ENCODE data around the gene SLCO3A1.

The SLCO3A1 gene

GRCh38 chr15:91860498-91860897, 7.0 kb downstream of the SLCO3A1 start:
- DNase-seq (ENCODE audit: low read depth in 2 of 2, low spot score in 1 of 2), result no peak

GRCh38 chr15:91861223-91861622, 7.7 kb downstream of the SLCO3A1 start:
- DNase-seq (ENCODE audit: low read depth in 2 of 2, low spot score in 1 of 2), result no peak

- no peak for DNase-seq (ENCODE audit: low read depth in 2 of 2, low spot score in 1 of 2)
Observed at GRCh38 chr15:91862891-91863504, 9.5 kb downstream of the SLCO3A1 start.

DNA sequence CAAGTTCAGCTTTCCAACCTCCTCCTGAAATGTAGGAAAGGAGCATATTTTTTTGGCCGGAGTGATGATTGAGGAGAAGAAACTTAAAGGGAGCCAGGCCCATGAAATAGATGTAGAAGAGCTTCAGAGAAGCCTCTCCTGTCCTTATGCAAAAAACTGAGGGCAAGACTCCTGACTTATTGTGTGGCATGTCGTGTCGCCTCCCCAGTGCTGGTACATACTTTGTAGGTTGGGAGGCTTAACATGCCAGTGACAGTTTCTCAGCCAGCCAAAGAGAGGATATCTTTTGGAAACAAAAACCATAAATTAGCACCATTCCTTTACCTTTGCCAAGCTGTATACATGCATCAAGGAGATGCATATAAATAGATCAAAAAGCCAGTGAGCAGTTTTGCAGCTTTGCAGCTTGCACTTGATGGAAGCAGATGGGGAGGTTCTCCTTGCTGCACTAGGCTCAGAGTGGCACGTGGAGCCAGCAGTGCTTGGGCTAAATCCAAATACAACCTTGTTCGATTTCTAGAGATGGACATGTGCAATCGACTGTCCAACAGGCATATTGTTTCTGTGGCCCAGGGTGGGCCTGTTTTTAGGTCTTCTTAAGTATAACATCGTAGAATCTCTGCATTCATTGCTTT, 10.2 kb downstream of the SLCO3A1 start:
- no peak for DNase-seq (ENCODE audit: low read depth in 2 of 2, low spot score in 1 of 2)

- no peak for DNase-seq (ENCODE audit: low read depth in 2 of 2, low spot score in 1 of 2)
Observed at GRCh38 chr15:91864664-91865063, 11.2 kb downstream of the SLCO3A1 start.

- no peak for DNase-seq (ENCODE audit: low read depth in 2 of 2, low spot score in 1 of 2)
Observed at GRCh38 chr15:91865486-91865885, 12.0 kb downstream of the SLCO3A1 start.

DNA sequence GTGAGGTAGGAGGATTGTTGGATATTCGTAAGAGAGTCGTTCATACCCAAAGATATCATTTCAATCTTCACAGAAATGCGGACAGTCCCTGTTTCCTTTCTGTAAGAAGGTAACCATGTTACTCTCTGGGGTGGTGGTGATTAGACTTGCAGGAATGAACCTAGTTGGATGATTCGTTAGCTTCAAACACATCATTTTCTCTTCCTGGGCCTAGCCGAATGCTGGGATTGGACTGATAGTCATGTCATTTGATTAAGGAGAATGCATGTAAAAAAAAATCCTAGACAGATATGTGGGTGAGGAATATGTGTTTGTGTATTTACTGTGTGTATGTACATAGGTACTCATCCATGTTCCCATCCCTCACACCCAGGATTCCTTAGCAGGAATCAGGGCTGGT, 12.4 kb downstream of the SLCO3A1 start:
- DNase-seq (ENCODE audit: low read depth in 2 of 2, low spot score in 1 of 2), result no peak

GRCh38 chr15:91866371-91866905, 12.9 kb downstream of the SLCO3A1 start:
- DNase-seq (ENCODE audit: low read depth in 2 of 2, low spot score in 1 of 2), result no peak

DNA sequence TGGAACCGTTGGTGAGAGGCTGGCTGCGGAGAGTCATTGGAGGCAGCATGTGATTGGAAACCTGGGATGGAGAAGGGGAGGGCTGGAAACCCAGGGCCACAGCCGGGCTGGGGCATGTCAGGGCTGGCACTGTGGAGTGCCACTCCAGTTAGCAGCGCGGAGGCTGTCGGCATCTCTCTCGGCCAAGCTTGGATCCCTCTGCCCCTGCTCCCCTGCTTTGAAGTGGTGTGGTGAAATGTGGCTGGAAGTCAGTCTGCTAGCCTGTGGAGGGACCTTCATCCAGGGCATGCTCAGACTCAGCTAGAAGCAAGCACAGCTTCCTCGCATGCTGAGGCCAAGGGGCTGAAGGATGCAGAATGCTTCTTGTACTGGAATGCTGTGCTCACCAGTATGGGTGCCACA, 13.5 kb downstream of the SLCO3A1 start:
- no peak for DNase-seq (ENCODE audit: low read depth in 2 of 2, low spot score in 1 of 2)

GRCh38 chr15:91867581-91868026, 14.1 kb downstream of the SLCO3A1 start:
- DNase-seq (ENCODE audit: low read depth in 2 of 2, low spot score in 1 of 2), result no peak

DNA sequence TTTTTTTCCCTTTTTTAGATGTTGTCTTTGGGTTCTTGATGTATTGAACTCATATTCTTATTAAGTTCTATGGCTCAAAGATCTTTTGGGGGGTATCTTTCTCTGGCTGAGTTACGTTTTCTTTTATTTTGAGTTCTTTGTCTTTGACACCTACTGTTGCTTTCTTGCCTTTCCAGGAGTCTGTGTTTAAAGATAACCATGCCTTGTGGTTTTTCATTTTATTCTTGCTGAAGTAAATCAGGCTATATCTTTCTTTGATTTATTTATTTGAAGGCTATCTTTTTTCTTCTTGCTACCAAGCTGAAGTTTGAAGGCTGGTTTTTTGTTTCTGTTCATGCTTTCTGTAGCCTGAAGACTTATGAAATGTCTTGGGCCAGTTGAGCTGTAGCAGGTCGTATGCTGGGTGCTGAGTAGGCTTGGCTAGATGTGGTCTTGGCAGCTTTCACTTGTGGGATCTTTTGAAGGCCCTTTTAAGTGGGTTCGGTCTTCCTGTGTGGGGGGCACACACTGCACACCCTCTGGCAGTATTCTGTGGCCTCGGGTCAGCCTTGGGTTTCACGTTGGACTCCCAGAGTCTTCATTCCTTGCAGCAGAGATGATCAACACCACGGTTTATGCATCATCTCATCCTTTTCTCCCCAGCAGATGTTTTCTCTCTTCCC, 17.5 kb downstream of the SLCO3A1 start:
- DNase-seq (ENCODE audit: low read depth in 2 of 2, low spot score in 1 of 2), result no peak

- DNase-seq (ENCODE audit: low read depth in 2 of 2, low spot score in 1 of 2), result no peak
Observed at GRCh38 chr15:91871837-91872236, 18.3 kb downstream of the SLCO3A1 start.

GRCh38 chr15:91872356-91873137, 19.0 kb downstream of the SLCO3A1 start:
- no peak for DNase-seq (ENCODE audit: low read depth in 2 of 2, low spot score in 1 of 2)

DNA sequence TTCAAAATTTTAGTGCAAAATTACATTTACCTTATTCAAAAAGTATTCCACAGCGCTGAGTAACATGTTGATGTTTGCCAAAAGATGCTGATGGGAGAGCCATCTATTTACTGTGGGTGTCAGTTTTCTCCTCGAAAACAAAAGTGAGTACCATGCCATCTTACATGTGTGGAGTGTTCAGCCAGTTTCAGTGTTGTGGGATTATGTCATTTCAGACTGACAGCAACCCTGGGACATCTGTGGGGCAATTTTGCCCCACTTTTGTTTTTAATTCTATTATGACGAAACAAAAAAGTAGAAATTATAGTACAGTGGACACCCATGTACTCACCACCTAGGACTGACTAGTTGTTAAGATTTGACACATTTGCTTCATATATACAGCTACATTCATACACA, 19.6 kb downstream of the SLCO3A1 start:
- DNase-seq (ENCODE audit: low read depth in 2 of 2, low spot score in 1 of 2), result no peak

DNA sequence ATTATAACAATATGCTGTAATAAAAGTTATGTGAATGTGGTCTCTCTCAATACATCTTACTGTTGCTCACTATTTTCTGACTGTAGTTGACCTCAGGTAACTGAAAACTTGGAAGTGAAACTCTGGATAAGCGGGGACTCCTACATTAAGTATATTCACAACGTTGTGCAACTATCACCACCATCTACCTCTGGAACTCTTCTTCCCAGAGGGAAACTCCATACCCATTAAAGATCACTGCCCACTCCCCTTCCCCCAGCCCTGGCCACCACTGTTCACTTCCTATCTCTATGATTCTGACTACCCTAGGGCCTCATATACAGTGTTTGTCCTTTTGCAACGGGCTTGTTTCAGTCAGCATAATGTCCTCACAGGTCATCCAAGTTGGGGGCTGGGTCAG, 20.7 kb downstream of the SLCO3A1 start:
- DNase-seq (ENCODE audit: low read depth in 2 of 2, low spot score in 1 of 2), result no peak

DNA sequence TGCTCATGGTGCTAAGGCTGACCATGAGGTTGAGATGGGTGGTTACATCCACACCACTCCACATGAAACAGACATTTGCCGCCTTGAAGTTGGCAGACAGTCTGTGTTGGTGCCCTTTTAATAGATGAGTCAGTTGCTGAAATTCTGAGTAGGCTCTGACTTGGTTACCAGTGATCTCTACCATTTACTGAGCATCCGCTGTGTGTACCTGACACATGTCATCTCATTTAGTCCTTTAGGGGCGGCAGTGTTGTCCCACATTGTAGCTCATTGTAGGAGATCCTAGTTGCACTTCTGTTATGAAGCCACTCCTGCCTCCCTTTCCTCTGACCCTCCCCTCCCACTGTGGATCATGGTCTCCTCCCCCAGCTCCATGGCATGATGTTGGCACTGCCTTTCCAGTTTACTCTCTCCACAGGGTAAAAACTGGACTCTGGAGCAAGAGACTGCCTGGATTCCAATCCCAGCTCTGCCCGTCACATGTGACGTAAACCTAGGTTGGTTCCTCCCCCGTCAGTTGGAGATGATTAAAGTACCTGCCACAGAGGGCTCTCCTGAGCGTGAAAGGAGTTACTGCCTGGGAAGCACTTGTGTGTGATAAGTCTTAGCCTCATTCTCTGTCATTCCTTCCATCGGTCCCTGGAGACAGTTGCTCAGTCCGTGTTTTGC, 21.6 kb downstream of the SLCO3A1 start:
- DNase-seq (ENCODE audit: low read depth in 2 of 2, low spot score in 1 of 2), result no peak

DNA sequence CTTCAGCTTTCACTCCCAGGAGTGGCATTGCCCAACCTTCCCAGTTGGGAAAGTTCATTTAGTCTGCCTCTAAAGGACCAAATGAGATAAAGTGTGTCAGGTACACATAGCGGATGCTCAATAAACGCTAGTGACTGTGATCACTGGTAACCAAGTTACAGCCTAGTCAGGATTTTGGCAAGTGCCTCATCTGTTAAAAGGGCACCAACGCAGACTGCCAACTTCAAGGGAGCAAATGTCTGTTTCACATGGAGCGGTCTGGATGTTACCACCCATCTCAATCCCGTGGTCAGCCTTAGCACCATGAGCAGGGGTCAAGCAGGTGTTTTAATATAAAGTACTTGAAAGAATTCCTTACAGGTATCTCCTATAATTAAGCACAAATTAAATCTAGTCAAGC, 22.7 kb downstream of the SLCO3A1 start:
- no peak for DNase-seq (ENCODE audit: low read depth in 2 of 2, low spot score in 1 of 2)

DNA sequence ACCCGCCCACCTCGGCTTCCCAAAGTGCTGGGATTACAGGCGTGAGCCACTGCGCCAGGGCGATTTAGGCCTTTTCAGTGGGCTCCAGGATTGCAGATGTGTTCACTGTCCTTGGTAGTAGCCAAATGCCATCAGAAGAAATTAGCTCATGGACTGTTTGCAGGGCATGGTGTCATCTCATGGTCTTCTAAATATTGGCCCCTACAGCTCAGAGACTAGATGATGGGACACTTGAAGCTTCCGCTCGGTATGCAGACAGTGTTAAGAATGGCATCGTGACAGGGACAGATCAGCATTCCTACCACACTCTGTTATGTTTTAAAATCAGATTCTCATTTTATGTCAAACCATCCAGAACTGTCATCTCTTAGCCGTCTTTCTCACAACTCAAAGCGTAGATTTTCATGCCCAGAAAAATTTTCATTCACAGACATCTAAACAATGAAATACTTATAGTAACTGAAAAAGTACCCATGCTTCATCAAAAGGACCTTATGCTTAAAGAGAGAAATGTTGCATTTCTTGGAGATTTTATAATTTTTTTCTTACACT, 24.9 kb downstream of the SLCO3A1 start:
- DNase-seq (ENCODE audit: low read depth in 2 of 2, low spot score in 1 of 2), result no peak

DNA sequence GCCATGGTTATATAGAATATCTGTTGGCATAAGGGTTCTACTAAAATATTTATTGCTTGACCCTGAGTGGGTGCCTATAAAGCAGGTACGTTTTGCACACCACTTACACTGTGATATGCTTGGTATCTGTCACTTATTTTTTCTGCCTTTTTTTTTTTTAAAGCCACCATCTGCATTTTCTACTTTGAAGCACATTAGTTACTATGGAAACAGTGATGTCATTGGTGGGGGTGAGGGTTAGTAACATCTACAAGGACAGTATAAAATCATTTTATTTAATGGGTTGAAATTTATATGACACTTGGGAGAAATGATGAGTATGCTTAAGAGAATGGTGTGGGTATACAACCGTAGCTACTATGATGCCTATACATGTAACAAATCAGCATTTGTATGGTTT, 25.6 kb downstream of the SLCO3A1 start:
- no peak for DNase-seq (ENCODE audit: low read depth in 2 of 2, low spot score in 1 of 2)

DNA sequence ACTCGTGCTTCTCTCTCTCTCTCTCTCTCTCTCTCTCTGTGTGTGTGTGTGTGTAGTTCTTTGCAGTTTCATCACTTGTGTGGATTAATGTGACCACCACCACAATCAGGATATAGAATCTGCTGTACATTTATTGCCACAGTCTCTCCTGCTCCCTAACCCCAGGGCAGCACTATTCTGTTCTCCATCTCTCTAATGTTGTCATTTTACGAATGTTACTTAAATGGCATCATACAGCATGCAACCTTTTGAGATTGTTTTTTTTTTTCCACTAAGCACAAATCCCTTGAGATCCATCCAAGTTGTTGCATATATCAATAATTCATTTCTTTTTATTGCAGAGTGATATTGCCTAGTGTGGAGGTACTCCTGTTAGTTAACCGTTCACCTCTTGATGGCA, 26.9 kb downstream of the SLCO3A1 start:
- DNase-seq (ENCODE audit: low read depth in 2 of 2, low spot score in 1 of 2), result no peak
